ENCODE data around the gene TMEM43.

DNA sequence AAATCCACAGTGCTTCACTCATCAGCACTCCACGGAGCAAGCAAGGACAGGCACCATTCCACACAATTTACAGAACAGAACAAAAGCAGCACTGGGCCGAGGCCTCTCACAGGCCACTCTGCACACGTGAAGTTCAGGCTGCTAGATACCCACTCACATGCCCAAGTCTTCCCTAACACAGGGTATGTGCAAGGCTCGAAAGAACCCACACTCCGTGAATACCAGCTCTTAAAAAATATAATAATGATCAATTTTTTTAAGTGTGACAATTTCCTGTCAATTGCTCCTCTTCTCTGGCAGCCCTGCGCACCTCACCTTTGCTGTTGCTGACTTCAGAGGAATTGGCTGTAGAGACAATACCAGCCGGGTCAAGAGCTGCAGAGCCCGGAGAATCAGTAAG lies 34.6 kb downstream of the TMEM43 start:
- TF ChIP-seq RBAK (CRISPR knock-in tag; IDR thresholded peaks at IDR 0.05) (no peak), GRHL1 (CRISPR knock-in tag; conservative IDR thresholded peaks at IDR 0.05) (no peak), ZNF616 (CRISPR knock-in tag; IDR thresholded peaks at IDR 0.05; ENCODE audit: low read depth) (no peak), CTCF (CRISPR knock-in tag; IDR thresholded peaks at IDR 0.05) (no peak), ZNF350 (CRISPR knock-in tag; IDR thresholded peaks at IDR 0.05; ENCODE audit: borderline replicate concordance, low read depth) (no peak), ZNF460 (CRISPR knock-in tag; IDR thresholded peaks at IDR 0.05; ENCODE audit: borderline replicate concordance) (no peak), ZNF597 (CRISPR knock-in tag; IDR thresholded peaks at IDR 0.05) (no peak), POLR2A (IDR thresholded peaks at IDR 0.05; ENCODE audit: insufficient read depth in 1 of 2, low read depth in 2 of 2, low read length in 2 of 2) (no peak), HHEX (CRISPR knock-in tag; IDR thresholded peaks at IDR 0.05) (no peak), NBN (conservative IDR thresholded peaks at IDR 0.05) (no peak), ZNF816 (CRISPR knock-in tag; IDR thresholded peaks at IDR 0.05; ENCODE audit: borderline replicate concordance) (no peak)
- TF ChIP-seq, protein P1, sequence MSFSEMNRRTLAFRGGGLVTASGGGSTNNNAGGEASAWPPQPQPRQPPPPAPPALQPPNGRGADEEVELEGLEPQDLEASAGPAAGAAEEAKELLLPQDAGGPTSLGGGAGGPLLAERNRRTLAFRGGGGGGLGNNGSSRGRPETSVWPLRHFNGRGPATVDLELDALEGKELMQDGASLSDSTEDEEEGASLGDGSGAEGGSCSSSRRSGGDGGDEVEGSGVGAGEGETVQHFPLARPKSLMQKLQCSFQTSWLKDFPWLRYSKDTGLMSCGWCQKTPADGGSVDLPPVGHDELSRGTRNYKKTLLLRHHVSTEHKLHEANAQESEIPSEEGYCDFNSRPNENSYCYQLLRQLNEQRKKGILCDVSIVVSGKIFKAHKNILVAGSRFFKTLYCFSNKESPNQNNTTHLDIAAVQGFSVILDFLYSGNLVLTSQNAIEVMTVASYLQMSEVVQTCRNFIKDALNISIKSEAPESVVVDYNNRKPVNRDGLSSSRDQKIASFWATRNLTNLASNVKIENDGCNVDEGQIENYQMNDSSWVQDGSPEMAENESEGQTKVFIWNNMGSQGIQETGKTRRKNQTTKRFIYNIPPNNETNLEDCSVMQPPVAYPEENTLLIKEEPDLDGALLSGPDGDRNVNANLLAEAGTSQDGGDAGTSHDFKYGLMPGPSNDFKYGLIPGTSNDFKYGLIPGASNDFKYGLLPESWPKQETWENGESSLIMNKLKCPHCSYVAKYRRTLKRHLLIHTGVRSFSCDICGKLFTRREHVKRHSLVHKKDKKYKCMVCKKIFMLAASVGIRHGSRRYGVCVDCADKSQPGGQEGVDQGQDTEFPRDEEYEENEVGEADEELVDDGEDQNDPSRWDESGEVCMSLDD (CRISPR knock-in tag; IDR thresholded peaks at IDR 0.05; ENCODE audit: borderline replicate concordance) = no peak
- TF ChIP-seq, protein P2, sequence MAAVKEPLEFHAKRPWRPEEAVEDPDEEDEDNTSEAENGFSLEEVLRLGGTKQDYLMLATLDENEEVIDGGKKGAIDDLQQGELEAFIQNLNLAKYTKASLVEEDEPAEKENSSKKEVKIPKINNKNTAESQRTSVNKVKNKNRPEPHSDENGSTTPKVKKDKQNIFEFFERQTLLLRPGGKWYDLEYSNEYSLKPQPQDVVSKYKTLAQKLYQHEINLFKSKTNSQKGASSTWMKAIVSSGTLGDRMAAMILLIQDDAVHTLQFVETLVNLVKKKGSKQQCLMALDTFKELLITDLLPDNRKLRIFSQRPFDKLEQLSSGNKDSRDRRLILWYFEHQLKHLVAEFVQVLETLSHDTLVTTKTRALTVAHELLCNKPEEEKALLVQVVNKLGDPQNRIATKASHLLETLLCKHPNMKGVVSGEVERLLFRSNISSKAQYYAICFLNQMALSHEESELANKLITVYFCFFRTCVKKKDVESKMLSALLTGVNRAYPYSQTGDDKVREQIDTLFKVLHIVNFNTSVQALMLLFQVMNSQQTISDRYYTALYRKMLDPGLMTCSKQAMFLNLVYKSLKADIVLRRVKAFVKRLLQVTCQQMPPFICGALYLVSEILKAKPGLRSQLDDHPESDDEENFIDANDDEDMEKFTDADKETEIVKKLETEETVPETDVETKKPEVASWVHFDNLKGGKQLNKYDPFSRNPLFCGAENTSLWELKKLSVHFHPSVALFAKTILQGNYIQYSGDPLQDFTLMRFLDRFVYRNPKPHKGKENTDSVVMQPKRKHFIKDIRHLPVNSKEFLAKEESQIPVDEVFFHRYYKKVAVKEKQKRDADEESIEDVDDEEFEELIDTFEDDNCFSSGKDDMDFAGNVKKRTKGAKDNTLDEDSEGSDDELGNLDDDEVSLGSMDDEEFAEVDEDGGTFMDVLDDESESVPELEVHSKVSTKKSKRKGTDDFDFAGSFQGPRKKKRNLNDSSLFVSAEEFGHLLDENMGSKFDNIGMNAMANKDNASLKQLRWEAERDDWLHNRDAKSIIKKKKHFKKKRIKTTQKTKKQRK (IDR thresholded peaks at IDR 0.05; ENCODE audit: low read length) = no peak
